ENCODE measurements around the gene CIB2.

DNA sequence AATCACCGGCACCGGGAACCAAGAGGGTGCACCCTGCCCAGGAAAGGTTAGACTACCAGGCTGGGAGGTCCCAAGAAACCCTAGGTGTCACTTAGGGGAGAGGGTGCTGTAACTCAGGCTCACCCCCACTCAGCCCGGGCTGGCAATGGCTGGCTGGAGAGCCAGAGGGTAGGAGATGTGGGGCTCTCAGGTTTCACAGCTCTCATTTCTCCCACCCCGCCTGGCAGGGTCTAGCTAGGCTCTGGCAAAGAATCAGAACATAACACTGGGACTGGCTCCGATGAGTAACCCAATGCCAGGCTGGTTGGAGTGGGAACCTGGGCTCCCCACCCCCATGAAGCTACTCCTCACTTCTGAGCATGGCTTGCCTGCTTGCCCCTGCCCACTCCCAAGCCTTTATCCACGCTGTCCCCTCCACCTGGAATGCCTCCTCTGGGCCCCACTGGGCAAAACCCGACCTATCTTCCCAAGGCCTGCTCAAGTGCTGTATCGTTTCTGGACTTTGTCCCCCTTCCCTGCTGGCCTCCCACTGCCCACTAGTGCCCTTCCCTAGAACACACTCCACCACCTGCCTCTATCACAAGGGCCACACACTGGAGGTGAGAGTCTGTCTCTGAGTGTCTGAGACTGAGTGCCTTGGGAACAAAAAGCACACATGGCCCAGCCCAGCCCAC lies 2.0 kb downstream of the CIB2 start:
- TF ChIP-seq, protein P1, sequence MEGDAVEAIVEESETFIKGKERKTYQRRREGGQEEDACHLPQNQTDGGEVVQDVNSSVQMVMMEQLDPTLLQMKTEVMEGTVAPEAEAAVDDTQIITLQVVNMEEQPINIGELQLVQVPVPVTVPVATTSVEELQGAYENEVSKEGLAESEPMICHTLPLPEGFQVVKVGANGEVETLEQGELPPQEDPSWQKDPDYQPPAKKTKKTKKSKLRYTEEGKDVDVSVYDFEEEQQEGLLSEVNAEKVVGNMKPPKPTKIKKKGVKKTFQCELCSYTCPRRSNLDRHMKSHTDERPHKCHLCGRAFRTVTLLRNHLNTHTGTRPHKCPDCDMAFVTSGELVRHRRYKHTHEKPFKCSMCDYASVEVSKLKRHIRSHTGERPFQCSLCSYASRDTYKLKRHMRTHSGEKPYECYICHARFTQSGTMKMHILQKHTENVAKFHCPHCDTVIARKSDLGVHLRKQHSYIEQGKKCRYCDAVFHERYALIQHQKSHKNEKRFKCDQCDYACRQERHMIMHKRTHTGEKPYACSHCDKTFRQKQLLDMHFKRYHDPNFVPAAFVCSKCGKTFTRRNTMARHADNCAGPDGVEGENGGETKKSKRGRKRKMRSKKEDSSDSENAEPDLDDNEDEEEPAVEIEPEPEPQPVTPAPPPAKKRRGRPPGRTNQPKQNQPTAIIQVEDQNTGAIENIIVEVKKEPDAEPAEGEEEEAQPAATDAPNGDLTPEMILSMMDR (IDR thresholded peaks at IDR 0.05; ENCODE audit: low read depth, low read length, poor library complexity, severe bottlenecking) = no peak
- no peak for TF ChIP-seq EZH2phosphoT487 (IDR thresholded peaks at IDR 0.05; ENCODE audit: borderline replicate concordance, low read length)

All from DOHH2 (cell line).